HuH-7.5 (cell line): ENCODE results near the gene DNAJC12.
"Not testable (repeated sequence)": the region's sequence is repeated elsewhere in the genome, so short reads cannot be mapped to it uniquely, and the experiment has no call there.

Source experiments
- DNase-seq: peaks from one replicate; pipeline ENCODE4 v3.0.0; 2011; ENCODE audit warnings: low spot score

Gene DNAJC12

GRCh38 chr10:67790534-67791408 lies 47.2 kb downstream of the DNAJC12 start:
- no peak for DNase-seq

- DNase-seq: no peak
These were observed 48.2 kb downstream of the DNAJC12 start for GRCh38 chr10:67789769-67790168.

GRCh38 chr10:67788028-67788886 lies 49.7 kb downstream of the DNAJC12 start:
- DNase-seq: peak; percentile 16

GRCh38 chr10:67785098-67785497 lies 52.9 kb downstream of the DNAJC12 start:
- no peak for DNase-seq

- DNase-seq: no peak
These were observed 53.5 kb downstream of the DNAJC12 start for GRCh38 chr10:67784474-67784873.

GRCh38 chr10:67783606-67784294 lies 54.2 kb downstream of the DNAJC12 start:
- DNase-seq: no peak

- no peak for DNase-seq
These were observed 55.5 kb downstream of the DNAJC12 start for GRCh38 chr10:67782530-67782929.

GRCh38 chr10:67780759-67781538 lies 57.0 kb downstream of the DNAJC12 start:
- no peak for DNase-seq

GRCh38 chr10:67780204-67780621 lies 57.8 kb downstream of the DNAJC12 start:
- not testable (repeated sequence) for DNase-seq

GRCh38 chr10:67779465-67780203 lies 58.4 kb downstream of the DNAJC12 start:
- DNase-seq: peak; percentile 18

- DNase-seq: no peak
These were observed 61.6 kb downstream of the DNAJC12 start for GRCh38 chr10:67776371-67776770.

- DNase-seq: no peak
These were observed 62.7 kb downstream of the DNAJC12 start for GRCh38 chr10:67775279-67775678.

GRCh38 chr10:67772894-67773511 lies 65.0 kb downstream of the DNAJC12 start:
- DNase-seq: no peak

GRCh38 chr10:67772151-67772550 lies 65.8 kb downstream of the DNAJC12 start:
- DNase-seq: no peak

GRCh38 chr10:67771200-67771599 lies 66.8 kb downstream of the DNAJC12 start:
- no peak for DNase-seq

GRCh38 chr10:67770537-67770936 lies 67.5 kb downstream of the DNAJC12 start:
- DNase-seq: no peak

- no peak for DNase-seq
These were observed 70.7 kb downstream of the DNAJC12 start for GRCh38 chr10:67767244-67767643.

GRCh38 chr10:67764012-67764822 lies 73.8 kb downstream of the DNAJC12 start:
- DNase-seq: peak; percentile 12

- DNase-seq: peak; percentile 37
These were observed 74.4 kb downstream of the DNAJC12 start for GRCh38 chr10:67763499-67764011.
